NCI-H748 (cell line): Measurements from ENCODE around the gene PLB1.

ENCODE experiments used
- DNase-seq: peaks from one replicate; lab custom pipeline; 2025; ENCODE audit not compliant: unreplicated experiment; lab: John Stamatoyannopoulos, UW

PLB1 gene

DNA sequence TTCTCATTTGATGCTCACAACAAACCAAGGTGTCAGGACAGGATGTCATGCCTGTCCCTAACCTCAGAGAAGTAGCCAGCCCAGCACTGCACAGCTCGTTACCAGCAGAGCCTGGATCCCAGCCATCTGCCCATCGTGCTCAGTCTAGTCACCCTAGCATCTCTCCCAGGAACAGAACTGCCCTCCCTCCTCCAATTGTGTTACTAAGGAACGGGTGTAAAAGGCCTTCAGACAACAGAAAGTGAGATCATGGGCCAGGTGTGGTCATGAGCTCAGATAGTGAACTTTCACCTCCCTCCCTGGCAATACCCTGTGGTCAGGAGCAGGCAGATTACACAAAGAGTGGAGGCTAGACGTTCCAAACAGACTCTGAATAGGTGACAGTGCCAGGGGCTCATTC is 144.0 kb downstream of the PLB1 start:
- no peak for DNase-seq

DNA sequence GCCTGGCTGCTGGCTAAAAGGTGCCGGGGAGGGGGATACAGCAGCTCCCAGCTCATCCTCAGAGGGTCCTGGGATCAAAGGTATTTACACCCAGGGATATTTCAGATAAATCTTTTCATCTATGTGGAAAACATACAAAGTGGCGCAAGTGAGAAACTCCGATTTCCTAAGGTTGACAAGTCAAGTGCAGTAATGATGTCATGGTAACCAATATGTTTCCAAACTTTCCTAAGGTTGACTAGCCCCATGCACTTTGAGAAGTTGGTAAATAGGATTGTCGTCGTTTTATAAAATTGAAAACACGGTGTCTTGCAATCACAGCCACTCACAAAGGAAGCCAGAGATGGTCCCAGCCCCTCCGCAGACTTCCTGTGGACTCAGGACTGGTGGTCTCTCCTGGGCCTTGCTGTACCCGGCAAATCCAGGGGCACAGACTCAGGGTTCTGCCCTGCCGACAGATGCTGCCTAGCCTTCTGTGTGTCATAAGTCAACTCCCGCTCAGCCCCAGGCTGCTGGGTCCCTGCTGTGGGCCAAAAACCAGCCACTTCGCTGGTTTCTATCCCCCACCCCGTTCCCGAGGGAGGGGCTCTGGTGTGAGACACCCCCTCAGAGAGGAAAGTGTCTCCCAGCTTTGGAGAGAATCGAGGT is 144.5 kb downstream of the PLB1 start:
- DNase-seq: no peak

DNA sequence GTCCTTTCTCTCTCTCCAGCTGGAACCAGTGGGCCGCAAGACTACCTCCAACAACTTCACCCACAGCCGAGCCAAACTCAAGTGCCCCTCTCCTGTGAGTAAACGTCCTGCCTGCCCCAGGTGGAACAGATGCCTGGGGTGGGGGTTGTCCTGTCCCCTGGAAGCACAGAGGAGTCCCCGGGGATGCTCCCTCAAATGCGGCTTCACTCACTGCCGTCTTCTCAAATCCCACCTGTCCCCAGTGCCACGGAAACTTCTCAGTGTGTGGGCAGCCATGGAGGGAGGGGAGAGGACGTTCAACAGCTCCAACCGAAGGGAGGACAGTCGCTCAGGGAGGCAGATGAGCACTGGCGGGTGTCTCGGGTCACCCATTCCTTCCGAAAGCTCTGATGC is 145.0 kb downstream of the PLB1 start:
- DNase-seq: no peak

DNA sequence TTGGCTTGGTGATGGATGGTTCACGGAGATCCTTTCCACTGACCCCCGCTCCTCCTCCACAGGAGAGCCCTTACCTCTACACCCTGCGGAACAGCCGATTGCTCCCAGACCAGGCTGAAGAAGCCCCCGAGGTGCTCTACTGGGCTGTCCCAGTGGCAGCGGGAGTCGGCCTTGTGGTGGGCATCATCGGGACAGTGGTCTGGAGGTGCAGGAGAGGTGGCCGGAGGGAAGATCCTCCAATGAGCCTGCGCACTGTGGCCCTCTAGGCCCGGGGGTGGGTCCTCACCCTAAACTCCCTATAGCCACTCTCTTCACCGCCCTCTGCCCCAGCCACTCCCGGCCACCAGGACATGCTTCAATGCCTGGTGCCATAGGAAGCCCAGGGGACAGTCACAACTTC is 146.9 kb downstream of the PLB1 start:
- DNase-seq: no peak

DNA sequence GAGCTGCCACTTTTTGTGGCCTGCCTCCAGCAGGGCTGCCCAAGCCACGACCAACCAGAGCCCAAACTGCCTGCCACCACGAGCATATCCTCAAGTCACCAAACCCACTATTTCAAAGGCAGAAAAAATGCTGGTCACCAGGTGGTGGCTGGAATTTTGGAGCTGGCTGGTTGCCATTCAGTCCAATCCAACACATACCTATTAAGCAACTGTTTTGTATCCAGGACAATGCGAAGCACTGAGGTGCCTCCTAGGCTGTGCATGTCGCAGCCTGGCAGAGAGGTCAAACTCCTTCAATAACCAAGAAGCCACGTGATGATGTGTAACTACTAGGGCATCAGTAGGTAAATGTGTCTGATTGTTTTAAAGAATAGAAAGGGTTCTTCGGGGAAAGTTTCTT is 147.5 kb downstream of the PLB1 start:
- no peak for DNase-seq

DNA sequence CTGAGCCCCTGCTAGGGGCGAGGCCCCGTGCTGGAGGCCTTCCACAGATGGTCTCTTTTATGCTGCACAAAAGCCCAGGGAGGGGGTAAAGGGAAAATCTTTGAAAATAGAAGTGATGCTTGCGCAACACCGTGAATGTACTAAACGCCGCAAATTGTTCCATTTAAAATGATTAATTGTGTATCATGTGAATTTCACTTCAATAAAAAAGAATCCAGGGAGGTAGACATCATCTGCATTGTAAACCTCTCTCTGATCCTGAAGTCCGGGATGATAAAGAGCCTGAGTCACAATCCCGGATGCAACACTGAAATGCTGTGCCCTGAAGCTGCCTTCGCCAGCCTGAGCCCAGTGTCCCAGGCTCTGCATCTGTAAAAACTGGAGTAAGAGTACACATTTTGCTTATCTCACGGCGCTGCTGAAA is 148.1 kb downstream of the PLB1 start:
- peak; percentile 6 for DNase-seq

DNA sequence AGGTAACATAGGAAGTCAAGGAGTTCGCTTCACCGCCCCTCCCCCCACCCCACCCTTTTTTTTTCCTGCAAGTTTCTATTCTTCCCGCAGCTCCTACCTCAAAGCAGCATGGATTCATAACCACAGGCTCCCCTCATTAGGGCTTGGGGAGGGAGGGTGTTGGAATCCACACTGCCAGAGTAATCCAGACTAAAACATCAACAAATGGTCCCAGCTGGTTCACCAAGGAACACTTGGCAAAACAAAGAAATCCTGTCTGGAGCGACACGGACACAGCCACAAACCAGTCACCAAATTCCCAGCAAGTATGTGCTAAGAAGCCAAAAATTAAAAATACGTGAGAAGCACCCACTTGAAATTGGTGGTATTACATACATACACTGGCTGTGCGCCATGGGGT is 148.9 kb downstream of the PLB1 start:
- DNase-seq: no peak

DNA sequence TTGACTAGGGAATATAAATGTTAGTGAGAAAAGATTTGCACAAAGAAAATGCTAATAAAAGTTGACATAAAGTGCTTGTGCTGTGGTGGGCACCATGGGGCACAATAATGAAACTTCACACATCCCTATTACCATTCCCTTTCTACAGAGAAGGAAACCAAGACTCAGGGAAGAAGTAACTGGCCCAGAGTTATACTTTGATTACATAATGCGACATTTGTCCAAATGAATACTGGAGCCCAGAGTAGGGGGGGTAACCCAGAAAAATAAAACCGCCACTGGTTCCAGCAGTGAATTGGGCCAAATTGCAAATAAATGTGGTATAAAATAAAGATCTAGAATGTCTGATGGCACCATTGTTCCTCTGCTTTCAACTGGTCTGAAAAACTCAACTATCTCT is 149.7 kb downstream of the PLB1 start:
- no peak for DNase-seq

DNA sequence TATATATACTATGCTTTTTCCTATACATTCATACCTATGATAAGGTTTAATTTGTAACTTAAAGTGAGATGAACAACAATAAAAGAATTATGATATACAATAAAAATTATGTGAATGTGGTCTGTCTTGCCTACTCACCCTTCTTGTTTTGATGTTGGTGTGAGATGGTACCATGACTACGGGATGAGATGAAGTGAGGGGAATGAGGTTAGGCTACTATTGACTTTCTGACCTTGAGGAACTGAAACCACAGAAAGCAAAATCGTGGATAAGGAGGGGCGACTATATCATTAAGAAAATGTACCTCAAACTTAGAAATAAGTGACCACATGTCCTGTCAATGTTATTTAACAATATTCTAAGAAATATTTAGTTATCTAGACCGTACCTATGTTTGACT is 151.8 kb downstream of the PLB1 start:
- DNase-seq: no peak

DNA sequence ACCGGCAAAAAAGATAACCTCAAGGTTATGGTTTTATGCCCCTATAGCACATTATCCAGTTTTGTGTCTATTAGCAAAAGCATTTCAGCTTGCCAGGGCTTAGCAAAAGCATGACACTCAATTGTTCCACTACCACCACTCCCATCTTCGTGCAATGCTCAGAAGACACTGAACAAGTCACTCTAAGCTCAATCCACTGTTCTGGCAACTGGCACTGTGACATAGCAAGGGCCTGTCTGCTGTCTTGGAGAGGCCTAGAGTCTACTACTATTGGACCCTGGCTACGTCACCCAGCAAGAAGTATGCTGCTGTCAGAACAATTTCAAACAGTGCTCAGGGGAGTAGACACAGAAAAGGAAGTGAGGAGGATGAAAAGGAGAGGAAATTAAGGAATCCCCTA is 152.3 kb downstream of the PLB1 start:
- no peak for DNase-seq

DNA sequence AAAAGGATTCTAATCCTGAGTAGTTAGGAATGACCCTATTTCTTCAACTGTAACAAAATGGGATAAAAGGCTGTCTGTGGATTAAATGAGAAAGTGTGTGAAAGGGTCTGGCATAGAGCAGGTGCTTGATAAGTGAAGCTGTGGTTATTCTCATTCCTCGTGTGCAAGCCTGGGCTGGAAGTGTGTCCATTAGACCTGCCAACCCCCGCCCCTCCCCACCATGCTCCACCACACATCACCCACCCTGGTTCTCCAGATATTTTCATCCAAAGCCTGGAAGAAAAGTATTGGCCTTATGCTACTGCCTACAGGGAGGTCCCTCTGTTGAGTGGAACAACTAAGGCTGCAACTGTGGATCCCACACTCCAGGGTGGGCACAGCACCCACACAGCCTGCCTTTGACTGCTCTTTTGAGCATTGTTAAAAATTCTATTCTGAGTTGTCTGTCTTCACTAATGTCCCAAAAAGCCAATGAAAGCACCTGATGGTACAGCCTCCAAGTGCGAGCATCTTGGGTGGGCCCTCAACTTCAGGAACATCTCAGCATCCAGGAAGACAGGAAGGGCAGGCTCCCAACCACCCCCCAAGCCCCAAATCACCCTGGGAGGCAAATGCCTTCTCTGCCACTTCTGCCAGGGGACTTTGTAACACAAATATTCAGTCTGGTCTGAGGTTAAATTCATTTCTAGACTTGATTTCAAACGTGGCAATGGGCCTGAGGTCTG is 153.0 kb downstream of the PLB1 start:
- no peak for DNase-seq

DNA sequence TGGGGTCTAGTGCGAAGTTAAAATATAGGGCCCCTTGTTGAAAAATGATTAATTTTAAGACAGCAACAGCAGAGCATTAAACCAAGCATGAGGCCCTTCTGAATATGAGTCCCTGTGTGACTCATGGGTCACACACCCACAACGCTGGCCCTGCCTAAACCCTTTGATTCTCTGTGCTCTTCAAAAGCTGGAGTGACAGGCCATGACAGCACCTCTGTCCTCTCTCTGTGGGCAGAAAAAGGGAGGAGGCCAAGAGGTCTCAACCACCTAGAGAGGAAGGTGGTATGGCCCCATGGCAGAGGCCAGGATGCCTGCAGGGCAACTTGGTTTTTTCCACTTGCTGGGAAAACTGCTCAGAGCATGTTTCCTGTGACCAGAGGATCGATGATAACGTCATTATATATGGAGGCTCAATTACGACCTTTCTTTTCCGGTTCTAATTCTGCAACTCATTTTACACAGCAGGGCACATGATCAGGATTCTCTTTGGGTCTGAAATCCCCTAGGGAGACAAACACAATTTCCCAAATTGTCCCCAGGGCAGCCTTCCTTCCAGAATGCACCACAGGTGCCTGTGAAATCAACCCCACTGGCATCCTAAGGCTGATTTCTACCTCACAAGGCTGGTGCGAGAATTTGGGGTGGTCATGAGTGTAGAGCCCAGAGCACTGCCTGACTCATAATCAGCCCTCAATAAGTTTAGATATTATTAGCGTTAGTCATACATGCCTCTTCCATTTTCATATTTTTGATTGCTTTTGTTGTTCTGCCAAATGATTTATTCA is 153.8 kb downstream of the PLB1 start:
- DNase-seq: no peak

DNA sequence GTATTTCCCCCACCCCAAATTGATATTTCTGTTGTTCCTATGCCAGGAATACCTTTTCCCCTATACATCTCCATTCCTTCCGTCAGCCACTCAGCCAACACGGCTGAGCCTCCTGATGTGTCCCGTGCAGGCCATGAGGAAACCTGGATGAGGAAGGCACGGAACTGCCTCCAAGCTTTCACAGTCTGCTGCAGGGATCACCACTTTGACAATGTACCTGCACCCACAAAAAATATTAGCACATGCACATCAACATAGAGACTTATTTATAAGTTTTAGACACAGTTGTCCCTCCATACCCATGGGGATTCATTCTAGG is 154.4 kb downstream of the PLB1 start:
- no peak for DNase-seq

DNA sequence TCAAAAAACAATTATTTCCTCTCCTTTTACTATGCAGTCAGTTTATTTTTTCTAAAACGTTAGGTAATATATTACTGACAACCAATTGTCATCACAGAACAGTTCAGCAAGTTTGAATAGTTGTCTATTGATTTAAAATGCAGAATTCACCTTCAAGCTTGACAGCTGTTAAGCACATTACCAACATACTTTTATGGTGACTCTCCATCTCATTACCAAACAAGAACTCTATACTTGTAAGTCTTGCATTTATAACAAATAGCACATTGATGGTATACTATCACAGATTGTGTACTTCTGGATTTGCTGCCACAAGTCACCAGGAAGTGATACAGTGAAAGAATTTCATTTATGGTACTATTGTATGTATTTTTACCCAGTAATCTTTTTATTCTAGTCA is 156.4 kb downstream of the PLB1 start:
- DNase-seq: no peak

DNA sequence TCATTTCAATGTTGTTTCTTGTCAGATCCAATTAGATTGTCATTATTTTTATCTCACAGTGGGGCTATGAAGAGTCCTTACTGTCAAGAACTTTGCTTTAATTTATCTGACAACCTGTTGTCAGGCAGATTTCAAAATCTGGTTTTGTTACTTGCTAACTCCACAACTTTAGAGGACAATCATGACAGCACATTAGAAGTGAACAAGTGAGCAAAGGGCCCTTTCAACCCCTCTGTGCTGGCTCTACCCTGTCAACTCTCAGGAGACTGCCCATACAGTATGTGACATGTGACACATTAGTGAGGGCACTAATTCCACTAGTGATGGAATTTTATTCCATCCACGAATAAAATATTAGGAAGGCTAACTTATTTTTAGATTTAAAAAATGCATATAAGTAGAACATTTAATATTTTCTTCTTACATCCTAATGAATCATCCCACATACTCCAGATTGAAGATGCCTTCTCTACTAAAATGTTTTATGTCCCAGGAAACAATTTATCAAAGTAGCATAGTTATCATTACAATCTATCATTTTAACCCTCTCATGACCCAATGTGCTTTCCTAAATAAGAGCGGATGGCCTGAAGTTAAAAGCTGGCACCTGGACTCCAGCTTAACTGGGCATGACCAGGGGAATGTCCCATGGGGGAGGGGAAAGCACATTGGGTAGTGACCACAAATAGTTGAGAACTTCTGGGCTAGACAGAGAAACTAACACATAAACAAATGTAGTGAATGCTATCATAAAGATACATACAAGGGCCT is 158.2 kb downstream of the PLB1 start:
- DNase-seq: no peak

DNA sequence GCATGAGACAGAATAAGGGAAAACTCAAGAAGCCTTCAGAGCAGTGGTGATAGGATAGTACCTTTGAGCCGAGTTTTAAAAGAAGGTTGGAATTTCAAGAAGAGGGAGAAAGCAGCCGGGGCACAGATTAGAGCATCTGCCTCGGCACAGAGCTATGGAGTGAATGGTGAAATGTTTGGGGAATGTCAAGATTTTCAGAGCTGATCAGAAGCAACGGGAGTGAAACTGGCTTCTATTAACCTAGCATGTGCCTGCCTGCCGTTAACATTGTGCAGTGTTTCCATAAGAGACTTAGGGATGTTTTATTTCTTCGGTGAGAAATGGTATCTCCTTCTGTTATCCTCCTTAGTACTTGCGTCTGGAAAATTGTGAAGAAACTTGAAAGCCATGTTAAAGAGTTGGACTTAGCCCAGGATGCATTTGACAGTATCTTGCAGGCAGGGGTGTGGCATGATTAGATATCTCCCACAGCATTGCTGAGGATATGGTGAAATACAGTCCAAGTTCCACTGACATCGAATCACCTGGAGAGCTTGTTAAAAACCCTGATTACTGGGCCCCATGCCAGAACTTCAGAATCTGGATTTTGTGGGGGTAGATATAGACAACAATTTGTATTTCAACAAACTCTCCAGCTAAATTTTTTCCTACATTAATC is 158.9 kb downstream of the PLB1 start:
- DNase-seq: no peak

DNA sequence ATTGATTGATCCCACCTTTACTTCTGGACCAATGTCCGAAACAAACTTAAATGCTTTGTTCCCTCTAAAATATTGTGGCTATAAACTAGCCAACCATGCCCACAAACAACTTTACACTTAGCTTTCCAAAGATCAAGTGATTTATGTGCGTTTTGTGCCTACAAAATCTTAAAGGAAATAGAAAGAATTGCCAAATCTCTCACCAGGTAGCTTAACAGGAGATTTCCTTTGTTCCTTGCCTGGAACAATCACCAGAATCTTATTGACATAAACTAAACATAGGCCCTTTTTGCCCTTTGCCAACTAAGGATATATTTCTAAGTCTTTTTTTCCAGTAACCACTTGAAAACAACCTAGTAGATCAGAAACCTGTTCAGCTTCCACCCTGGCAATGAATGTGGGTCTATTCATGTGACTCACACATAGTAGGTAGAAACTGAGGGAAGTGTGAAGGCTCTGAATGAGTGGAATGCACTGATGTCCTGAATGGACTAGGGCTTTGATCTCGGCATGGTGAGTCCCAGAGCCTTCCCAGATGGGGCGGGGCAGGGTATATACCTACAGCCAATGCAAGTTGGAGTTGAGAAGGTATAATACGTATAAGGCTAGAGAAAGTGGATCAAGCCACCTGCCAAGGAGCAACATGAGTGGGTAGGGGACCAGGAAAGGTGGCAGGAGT is 161.2 kb downstream of the PLB1 start:
- DNase-seq: no peak

DNA sequence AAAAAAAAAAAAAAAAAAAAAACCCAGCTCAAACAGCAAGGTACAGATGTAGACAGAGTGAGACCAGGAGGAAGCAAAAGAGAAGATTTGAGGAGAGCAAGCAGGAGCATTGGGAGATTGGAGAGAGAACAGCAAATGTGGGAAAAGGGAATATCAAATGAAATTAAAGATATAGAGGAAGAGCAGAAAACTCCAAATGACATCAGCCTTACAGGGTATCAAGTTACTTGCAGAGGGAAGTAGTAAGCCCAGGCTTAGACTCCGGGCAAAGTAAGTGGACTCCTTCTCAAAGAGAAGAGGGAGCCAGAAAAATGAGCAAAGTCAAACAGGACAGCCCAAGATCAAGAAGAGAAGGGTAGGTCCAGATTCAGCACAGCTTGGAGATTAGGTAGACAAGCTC is 162.5 kb downstream of the PLB1 start:
- DNase-seq: no peak

DNA sequence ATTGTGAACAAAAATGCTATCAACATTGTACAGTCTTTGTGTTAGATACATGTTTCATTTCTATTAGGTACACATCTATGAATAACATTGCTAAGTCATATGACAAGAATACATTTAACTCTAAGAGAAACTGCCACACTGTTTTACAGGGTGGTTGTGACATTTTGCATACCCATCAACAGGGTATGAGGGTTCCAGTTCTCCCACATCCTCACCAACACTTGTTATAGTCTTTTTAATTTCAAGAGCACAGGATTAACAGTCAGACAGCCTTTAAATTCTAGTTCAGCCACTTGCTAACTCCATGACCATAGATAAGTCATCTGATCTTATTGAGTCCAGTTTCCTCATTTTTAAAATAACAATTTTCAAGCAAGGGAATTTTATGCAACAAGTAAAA is 163.3 kb downstream of the PLB1 start:
- DNase-seq: no peak

DNA sequence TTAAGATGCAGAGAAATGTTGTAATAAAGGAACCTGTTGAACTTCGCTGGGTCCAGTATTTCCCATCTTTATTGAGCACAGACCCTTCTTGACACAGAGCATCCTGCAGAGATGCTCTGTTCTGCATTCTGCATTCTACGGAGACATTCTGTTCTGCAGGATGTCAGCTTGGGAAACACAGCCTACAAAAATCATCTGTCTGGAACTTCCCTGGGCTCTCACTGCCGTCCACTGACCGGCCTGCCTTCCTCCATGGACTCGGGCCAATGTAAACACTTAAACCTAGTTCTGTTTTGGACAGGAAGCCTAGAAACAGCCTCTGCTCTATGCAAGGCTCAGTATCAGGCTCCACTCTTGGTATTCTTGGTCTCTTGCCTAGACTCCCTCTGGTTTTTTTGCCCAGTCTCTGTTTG is 165.7 kb downstream of the PLB1 start:
- peak; percentile 39 for DNase-seq

DNA sequence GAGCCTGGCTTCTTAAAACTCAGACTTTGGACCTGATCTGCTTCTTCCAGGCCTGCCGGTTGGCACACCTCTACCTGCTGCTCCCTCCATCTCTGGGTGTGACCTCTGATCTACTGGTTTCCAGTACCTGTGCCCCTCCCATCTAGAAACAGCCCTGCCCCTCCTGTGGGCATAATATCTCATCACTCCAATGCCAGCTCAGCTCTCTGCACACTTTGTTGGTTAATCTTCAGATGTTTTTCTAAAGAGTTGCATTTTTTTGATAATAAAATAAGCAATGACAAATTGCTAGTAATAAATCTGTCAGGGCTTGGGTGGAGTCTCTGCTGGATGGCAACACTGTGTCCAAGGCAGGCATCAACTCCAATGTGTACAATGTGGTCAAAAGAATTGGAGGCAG is 166.2 kb downstream of the PLB1 start:
- DNase-seq: no peak
